Ascending aorta (tissue), 2 donors: ENCODE measurements around the gene UBQLN3. TPM values are rescaled to one million over a fixed set of nuclear protein-coding genes. Genes with fewer than 3 reads are reported as not detected.

Source experiments
- DNase-seq, 2 donors: peaks; one replicate each; pipeline ENCODE4 v3.0.0-alpha.2; 2019; ENCODE audit warnings: low spot score in 2 of 2
- H3K27ac ChIP-seq, 2 donors: fragments of 200-600 bp; sonication (generic); one replicate each; pipeline ENCODE4 v1.5.1; 2016 to 2017; ENCODE audit warnings: mild to moderate bottlenecking in 1 of 2
- H3K27me3 ChIP-seq: fragments of 200-600 bp; sonication (generic); one replicate; pipeline ENCODE4 v1.5.1; 2017
- H3K36me3 ChIP-seq, 2 donors: fragments of 200-600 bp; sonication (generic); one replicate each; pipeline ENCODE4 v1.5.1; 2016
- H3K4me1 ChIP-seq, 2 donors: fragments of 200-600 bp; sonication (generic); one replicate each; pipeline ENCODE4 v1.5.1; 2016 to 2017; ENCODE audit warnings: mild to moderate bottlenecking in 1 of 2
- H3K4me3 ChIP-seq, 2 donors: fragments of 200-600 bp; sonication (generic); one replicate each; pipeline ENCODE4 v1.5.1; 2016 to 2017; ENCODE audit warnings: mild to moderate bottlenecking in 1 of 2
- H3K9me3 ChIP-seq, 2 donors: fragments of 200-600 bp; sonication (generic); one replicate each; pipeline ENCODE4 v1.5.1; 2016
- CTCF ChIP-seq, 3 experiments: fragments of 200-600 bp in 2 of 3; fragments of 450-650 bp in 1 of 3; sonication (generic) in 2 of 3; IDR thresholded peaks; one replicate each; pipeline ENCODE4 v1.5.1; 2016 to 2019; ENCODE audit warnings: antibody characterized with exemption in 3 of 3, mild to moderate bottlenecking in 1 of 3, moderate library complexity in 1 of 3
- intact Hi-C: fragments of 100-400 bp; cut with DNase I; formaldehyde crosslinking; loops from one replicate; pipeline ENCODE4 v1.15.1; 2023
- total RNA-seq: library from RNA; depleted of rRNA; stranded (reverse); fragments of >200 nt; gene quantifications from one replicate; pipeline ENCODE4 v1.1.0, GENCODE V29; 2016

UBQLN3 gene
- total RNA-seq, 1 donor from 2014 or later = not detected

- no peak overlapping the region for H3K4me3 ChIP-seq
- no peak for TF ChIP-seq CTCF (IDR thresholded peaks at IDR 0.05)
- DNase-seq = no peak
- H3K27ac ChIP-seq = no peak overlapping the region
- H3K9me3 ChIP-seq = no peaks in the 10 kb centered on the region
- no peaks in the 10 kb centered on the region for H3K4me1 ChIP-seq
- H3K36me3 ChIP-seq = no peaks in the 10 kb centered on the region
- no peaks in the 10 kb centered on the region for H3K27me3 ChIP-seq
- intact Hi-C loops = no loop called here
Observed at GRCh38 chr11:5531053-5531831, 21.5 kb upstream of the UBQLN3 start.

- no peak for DNase-seq
- Histone ChIP-seq H3K27ac (no peak overlapping the region), H3K36me3 (no peaks in the 10 kb centered on the region), H3K4me1 (no peaks in the 10 kb centered on the region), H3K27me3 (no peaks in the 10 kb centered on the region), H3K4me3 (no peak overlapping the region), H3K9me3 (no peaks in the 10 kb centered on the region)
- no peak for TF ChIP-seq CTCF (IDR thresholded peaks at IDR 0.05)
- intact Hi-C loops = no loop called here
Observed at GRCh38 chr11:5528495-5528894, 18.7 kb upstream of the UBQLN3 start.

GRCh38 chr11:5527716-5528115, 18.0 kb upstream of the UBQLN3 start:
- intact Hi-C loops = no loop called here
- Histone ChIP-seq H3K27ac (no peak overlapping the region), H3K4me1 (no peaks in the 10 kb centered on the region), H3K36me3 (no peaks in the 10 kb centered on the region), H3K4me3 (no peak overlapping the region), H3K27me3 (no peaks in the 10 kb centered on the region), H3K9me3 (no peaks in the 10 kb centered on the region)
- TF ChIP-seq CTCF (IDR thresholded peaks at IDR 0.05) = no peak
- DNase-seq = no peak

GRCh38 chr11:5524756-5525155, 15.0 kb upstream of the UBQLN3 start:
- Histone ChIP-seq H3K27me3 (no peaks in the 10 kb centered on the region), H3K9me3 (no peaks in the 10 kb centered on the region), H3K36me3 (no peaks in the 10 kb centered on the region), H3K4me3 (no peak overlapping the region), H3K4me1 (no peaks in the 10 kb centered on the region), H3K27ac (no peak overlapping the region)
- no peak for TF ChIP-seq CTCF (IDR thresholded peaks at IDR 0.05)
- intact Hi-C loops = no loop called here
- no peak for DNase-seq

GRCh38 chr11:5522308-5522707, 12.6 kb upstream of the UBQLN3 start:
- Histone ChIP-seq H3K4me3 (no peak overlapping the region), H3K27ac (no peak overlapping the region), H3K9me3 (no peaks in the 10 kb centered on the region), H3K4me1 (no peaks in the 10 kb centered on the region), H3K36me3 (no peaks in the 10 kb centered on the region), H3K27me3 (no peaks in the 10 kb centered on the region)
- no peak for DNase-seq
- TF ChIP-seq CTCF (IDR thresholded peaks at IDR 0.05) = no peak
- intact Hi-C loops = no loop called here
